WERI-Rb-1 (cell line): ENCODE data around the gene AMBP.

Experiments used
- DNase-seq: peaks from one replicate; pipeline ENCODE4 v3.0.0-alpha.2; 2020
- H3K27ac ChIP-seq: fragments of 250-450 bp; sonication (Bioruptor Pico); 2 replicates; pipeline ENCODE4 v1.5.1; 2020; ENCODE audit warnings: mild to moderate bottlenecking, moderate library complexity
- H3K27me3 ChIP-seq: fragments of 250-450 bp; sonication (Bioruptor Pico); 2 replicates; pipeline ENCODE4 v1.5.1; 2021; ENCODE audit warnings: mild to moderate bottlenecking, low read depth, moderate library complexity; ENCODE audit not compliant: insufficient read depth, severe bottlenecking
- H3K36me3 ChIP-seq: fragments of 250-450 bp; sonication (Bioruptor Pico); 2 replicates; pipeline ENCODE4 v1.5.1; 2020; ENCODE audit warnings: mild to moderate bottlenecking, moderate library complexity
- H3K4me3 ChIP-seq: 2 replicates; pipeline ENCODE4 v1.5.1; 2011; ENCODE audit warnings: low read depth, mild to moderate bottlenecking, control low read depth, low read length
- H3K9me3 ChIP-seq: fragments of 250-450 bp; sonication (Bioruptor Pico); 2 replicates; pipeline ENCODE4 v1.5.1; 2021; ENCODE audit warnings: mild to moderate bottlenecking, moderate library complexity; ENCODE audit not compliant: severe bottlenecking
- TF ChIP-seq, protein P1 (sequence below): IDR thresholded peaks from 2 replicates; pipeline ENCODE4 v1.5.1; 2011; ENCODE audit warnings: low read depth, mild to moderate bottlenecking, control low read depth, inconsistent platforms, low read length

The AMBP gene

DNA sequence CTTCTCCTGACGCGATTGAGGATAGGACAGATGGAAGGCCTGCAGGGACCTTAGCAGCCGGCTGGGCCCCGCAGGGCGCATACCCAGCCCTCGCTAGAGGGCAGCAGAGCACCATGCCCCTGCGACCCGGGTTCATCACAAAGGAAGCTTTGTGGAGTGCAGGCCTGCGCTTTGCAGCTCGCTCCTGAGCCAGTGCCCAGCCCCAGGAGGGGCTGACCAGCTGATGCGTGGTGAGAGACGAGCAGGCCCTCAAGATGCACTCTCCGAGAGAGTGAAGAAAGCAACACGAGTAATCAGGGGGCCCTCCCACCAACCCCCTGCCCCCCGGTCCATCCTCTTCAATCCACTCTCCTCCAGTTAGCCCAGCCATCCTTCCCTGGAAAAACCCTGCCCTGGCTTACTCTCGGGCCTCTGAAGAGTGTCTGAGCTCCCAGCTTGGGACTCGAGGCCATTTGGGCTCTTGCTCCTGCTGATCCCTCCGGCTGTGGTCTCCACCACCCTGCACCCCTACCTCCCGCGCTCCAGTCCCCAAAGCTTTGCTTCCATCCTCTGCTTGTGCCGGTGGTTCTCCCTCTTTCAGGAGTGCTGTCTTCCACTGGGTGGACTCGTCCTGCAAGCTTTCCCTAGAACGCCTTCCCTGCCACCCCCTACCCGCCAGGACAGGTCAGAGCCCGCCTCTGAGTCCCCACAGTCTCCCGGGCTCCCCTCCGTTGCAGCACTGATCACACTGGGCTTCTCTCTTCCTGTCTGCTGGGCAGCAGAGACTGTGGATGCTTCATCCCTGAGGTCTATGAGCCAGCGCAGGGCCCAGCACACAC is 30.1 kb upstream of the AMBP start:
- DNase-seq = peak; percentile 95
- no peaks in the 10 kb centered on the region for H3K27me3 ChIP-seq
- H3K36me3 ChIP-seq = no peaks in the 10 kb centered on the region

DNA sequence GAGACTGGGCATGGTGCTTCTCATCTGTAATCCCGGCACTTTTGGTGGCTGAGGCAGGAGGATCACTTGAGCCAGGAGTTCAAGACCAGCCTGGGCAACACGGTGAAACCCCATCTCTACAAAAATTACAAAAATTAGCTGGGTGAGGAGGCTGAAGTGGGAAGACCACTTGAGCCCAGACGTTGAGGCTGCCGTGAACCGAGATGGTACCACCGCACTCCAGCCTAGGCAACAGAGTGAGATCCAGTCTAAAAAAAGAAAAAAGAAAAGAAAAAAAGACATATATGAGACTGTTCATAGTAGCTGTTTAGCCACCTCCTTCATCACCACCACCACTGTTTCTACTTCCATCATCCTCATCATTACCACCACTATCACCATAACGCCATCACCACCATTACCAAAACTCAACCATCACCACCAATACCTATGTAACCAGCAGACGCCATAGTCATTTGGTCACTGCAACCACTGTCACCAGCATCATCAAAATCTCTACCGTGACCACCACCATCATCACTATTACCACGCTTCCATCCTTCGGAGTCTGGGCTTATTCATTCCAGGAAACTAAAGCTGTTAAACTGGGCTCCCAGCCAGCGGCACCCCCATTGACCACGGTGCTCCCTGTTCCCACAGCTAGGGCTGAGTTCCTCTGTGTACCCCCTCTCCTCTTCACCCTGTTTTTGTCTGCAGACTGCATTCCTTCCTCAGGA is 29.3 kb upstream of the AMBP start:
- Histone ChIP-seq H3K27ac (peak overlapping the region; percentile 23), H3K4me3 (no peak overlapping the region), H3K36me3 (no peaks in the 10 kb centered on the region), H3K9me3 (peaks cover 10% of the 10 kb centered on the region), H3K27me3 (no peaks in the 10 kb centered on the region)
- TF ChIP-seq, protein P1, sequence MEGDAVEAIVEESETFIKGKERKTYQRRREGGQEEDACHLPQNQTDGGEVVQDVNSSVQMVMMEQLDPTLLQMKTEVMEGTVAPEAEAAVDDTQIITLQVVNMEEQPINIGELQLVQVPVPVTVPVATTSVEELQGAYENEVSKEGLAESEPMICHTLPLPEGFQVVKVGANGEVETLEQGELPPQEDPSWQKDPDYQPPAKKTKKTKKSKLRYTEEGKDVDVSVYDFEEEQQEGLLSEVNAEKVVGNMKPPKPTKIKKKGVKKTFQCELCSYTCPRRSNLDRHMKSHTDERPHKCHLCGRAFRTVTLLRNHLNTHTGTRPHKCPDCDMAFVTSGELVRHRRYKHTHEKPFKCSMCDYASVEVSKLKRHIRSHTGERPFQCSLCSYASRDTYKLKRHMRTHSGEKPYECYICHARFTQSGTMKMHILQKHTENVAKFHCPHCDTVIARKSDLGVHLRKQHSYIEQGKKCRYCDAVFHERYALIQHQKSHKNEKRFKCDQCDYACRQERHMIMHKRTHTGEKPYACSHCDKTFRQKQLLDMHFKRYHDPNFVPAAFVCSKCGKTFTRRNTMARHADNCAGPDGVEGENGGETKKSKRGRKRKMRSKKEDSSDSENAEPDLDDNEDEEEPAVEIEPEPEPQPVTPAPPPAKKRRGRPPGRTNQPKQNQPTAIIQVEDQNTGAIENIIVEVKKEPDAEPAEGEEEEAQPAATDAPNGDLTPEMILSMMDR = no peak
- no peak for DNase-seq

More for the DNA sequence above, 30.1 kb upstream of the AMBP start:
- H3K9me3 ChIP-seq = peaks cover 3% of the 10 kb centered on the region
- TF ChIP-seq, protein P1 = peak; percentile 100
- peak overlapping the region; percentile 63 for H3K27ac ChIP-seq
- no peak overlapping the region for H3K4me3 ChIP-seq

DNA sequence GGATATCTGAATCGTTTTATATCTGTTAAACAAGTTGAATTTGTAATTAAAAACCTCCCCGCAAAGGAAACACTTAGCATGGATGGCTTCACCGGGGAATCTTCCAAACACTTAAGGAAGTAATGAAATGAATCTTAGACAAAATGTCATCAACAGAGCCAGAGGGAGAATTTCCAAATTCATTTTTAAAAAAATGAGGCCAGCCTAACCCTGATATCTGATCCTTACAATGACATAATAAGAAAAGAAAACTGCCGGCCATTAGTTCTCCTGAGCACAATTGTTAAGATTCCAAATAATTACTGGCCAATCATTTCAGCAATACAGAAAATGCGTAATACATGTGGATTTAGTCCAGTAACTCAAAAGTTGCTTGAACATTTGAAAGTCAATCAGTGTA is 27.1 kb upstream of the AMBP start:
- DNase-seq = no peak
- H3K27ac ChIP-seq = no peak overlapping the region

DNA sequence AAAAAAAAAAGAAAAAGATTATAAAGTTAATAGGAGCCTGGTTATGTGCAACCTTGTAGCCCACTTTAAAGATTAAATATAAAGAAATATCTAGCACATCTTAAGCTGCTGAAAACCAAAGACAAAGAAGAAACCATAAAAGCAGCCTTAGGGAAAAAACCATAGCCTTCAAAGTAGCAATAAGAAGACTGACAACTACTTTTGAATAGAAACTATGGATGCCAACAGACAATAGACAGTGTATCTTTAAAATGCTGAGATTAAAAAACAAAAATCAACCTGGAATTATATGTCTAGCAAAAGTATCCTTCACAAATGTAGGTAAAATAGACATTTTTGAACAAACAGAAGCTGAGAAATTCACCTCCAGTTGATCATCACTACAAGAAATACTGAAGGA is 24.4 kb upstream of the AMBP start:
- Histone ChIP-seq H3K27ac (no peak overlapping the region), H3K27me3 (no peaks in the 10 kb centered on the region), H3K36me3 (peaks cover 6% of the 10 kb centered on the region), H3K4me3 (no peak overlapping the region), H3K9me3 (peaks cover 21% of the 10 kb centered on the region)
- TF ChIP-seq, protein P1 = no peak
- DNase-seq = no peak

More for the DNA sequence above, 27.1 kb upstream of the AMBP start:
- Histone ChIP-seq H3K27me3 (no peaks in the 10 kb centered on the region), H3K9me3 (peaks cover 21% of the 10 kb centered on the region), H3K4me3 (no peak overlapping the region), H3K36me3 (no peaks in the 10 kb centered on the region)
- TF ChIP-seq, protein P1 = no peak

DNA sequence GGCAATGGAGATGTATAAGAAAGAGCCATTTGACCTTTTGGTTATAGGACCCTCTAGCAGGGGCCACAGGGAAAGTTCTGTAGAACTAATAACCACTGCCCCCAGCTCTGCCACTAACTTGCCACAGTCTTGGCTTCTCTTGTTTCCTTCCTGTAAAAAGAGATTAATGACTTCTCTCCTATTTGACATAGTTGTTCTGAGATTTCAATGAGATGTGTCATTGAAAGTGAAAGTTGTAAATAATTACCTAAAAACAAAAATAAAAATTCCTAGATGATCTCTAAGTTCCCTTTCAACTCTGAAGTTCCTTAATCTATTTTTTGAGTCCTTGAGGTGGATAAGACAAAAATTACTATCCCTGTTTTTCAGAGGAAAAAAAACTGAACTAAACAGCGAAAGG is 22.4 kb upstream of the AMBP start:
- no peak for DNase-seq
- Histone ChIP-seq H3K4me3 (peak overlapping the region; percentile 92; the same call in 1 of the 2 replicates), H3K27me3 (no peaks in the 10 kb centered on the region), H3K27ac (peak overlapping the region; percentile 97), H3K9me3 (peaks cover 21% of the 10 kb centered on the region), H3K36me3 (peaks cover 25% of the 10 kb centered on the region)
- TF ChIP-seq, protein P1 = no peak
